SIG-M5 (cell line): Measurements from ENCODE around the gene INHBB.

Experiments used
- DNase-seq: peaks from one replicate; lab custom pipeline; 2025; lab: John Stamatoyannopoulos, UW

Gene INHBB

GRCh38 chr2:120342446-120342845 lies 3.5 kb upstream of the INHBB start:
- DNase-seq: no peak

GRCh38 chr2:120343100-120343432 lies 2.9 kb upstream of the INHBB start:
- no peak for DNase-seq

GRCh38 chr2:120343433-120344105 lies 2.4 kb upstream of the INHBB start:
- no peak for DNase-seq

DNA sequence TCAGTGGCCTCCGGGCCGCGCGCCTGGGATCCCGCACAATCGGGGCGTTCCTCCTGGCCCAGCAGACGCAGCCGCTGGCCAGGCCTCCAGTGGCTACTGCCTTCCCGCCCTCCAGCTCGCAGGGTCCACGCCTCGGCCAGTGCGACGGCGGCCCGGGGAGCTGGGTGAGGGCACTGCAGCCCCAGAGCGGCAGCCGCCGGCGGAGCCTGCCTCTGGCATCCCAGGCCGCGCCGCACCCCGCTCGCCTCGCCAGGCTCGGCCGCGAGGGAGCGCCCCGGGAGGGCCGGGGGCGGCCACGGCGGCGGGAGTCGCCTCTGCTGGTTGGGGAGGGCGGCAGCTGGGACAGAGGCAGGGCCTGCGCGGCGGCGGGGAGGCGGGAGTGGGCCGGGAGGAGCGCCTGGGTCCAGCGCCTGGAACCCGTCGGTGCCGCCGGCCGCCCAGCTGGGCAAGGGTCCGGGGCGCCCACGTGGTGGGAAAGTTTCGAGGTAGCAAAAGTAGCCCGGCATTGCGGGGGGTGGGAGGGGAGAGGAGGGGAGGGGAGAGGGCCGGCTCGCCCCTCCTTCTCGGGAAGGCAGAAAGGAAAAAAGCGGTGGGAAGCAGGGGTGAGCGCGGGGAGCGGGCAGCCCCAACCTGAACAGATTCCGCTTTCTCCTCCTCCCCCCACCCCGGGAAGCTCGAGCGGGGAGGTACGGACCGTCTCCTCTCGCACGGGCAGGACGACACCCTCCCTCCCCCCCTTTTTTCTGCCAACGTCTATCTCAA lies 1.5 kb upstream of the INHBB start:
- DNase-seq: no peak

DNA sequence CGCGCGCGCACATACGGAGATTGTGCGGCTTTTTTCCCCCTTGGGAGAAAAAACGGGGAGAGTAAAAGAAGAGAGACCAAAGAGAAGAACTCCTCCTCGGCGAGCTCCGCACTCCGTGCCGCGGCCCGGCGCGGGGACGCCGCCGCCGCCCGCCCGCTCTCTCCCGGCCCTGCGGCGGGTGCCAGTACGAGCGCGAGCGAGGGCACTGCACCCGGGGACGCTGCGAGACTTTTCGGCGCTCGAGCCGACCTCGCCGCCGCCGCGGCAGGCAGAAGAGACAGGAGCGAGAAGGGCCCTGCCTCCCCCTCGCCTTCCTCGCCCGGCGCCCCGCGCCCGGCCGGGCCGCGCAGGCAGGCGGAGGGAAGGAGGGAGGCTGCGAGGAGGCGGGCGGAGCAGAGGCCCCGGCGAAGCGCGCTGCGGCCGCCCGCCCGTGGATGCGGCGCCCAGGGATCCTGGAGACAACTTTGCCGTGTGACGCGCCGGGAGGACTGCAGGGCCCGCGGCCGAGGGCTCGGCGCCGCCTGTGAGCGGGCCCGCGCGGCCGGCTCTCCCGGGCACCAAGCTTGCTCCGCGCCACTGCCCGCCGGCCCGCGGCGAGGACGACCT lies 857 bp upstream of the INHBB start:
- DNase-seq: no peak

DNA sequence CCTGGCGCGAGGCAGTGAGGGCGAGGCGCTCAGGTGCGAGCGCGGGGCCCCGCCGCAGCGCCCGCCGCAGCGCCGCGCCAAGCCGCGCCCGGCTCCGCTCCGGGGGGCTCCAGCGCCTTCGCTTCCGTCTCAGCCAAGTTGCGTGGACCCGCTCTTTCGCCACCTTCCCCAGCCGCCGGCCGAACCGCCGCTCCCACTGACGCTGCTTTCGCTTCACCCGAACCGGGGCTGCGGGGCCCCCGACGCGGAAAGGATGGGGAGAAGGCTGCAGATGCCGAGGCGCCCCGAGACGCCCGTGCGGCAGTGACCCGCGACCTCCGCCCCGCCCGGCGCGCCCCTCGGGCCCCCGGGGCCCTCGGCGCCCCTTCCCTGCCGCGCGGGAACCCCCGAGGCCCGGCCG lies 328 bp upstream of the INHBB start:
- DNase-seq: no peak

- no peak for DNase-seq
Observed at GRCh38 chr2:120346667-120347358, 877 bp downstream of the INHBB start.

DNA sequence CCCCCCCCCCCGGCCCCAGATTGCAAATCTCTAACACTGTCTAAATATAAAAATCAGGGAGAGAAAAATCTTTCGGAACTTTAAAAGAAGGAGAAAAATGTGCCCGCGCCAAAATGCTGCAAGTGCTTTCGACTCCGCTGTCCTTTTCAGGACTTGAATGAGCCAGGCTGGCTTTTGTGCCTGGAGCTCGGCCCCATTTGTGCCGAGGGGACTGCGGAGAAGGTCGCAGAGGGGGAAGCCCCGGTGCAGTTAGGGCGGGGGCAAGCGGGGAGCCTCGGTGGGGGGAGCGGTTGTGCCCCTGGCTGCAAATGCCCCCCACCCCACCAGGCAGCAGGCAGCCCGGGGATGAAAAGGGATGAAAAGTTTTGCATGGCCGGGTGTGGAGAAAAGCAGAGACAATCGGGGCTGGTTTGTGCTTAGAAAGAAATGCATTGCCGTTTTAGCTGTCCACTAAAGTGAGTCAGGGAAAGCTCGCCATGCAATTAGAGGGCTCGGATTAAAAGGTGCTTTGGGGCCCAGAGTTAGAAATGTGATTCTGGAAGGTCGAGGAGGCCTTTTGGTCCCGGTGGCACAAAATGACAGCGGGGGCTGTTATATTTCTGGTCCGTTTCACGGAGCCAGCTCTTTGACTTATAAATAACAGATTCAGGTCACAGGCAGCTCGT lies 1.6 kb downstream of the INHBB start:
- no peak for DNase-seq

GRCh38 chr2:120348134-120348736 lies 2.3 kb downstream of the INHBB start:
- no peak for DNase-seq

GRCh38 chr2:120348737-120349439 lies 3.0 kb downstream of the INHBB start:
- DNase-seq: no peak

- DNase-seq: no peak
Observed at GRCh38 chr2:120349440-120349921, 3.5 kb downstream of the INHBB start.

DNA sequence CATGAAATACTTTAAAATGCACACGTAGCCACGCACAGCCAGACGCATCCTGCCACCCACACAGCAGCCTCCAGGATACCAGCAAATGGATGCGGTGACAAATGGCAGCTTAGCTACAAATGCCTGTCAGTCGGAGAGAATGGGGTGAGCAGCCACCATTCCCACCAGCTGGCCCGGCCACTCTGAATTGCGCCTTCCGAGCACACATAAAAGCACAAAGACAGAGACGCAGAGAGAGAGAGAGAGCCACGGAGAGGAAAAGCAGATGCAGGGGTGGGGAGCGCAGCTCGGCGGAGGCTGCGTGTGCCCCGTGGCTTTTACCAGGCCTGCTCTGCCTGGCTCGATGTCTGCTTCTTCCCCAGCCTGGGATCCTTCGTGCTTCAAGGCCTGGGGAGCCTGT lies 4.1 kb downstream of the INHBB start:
- no peak for DNase-seq

GRCh38 chr2:120350801-120351320 lies 4.9 kb downstream of the INHBB start:
- no peak for DNase-seq

DNA sequence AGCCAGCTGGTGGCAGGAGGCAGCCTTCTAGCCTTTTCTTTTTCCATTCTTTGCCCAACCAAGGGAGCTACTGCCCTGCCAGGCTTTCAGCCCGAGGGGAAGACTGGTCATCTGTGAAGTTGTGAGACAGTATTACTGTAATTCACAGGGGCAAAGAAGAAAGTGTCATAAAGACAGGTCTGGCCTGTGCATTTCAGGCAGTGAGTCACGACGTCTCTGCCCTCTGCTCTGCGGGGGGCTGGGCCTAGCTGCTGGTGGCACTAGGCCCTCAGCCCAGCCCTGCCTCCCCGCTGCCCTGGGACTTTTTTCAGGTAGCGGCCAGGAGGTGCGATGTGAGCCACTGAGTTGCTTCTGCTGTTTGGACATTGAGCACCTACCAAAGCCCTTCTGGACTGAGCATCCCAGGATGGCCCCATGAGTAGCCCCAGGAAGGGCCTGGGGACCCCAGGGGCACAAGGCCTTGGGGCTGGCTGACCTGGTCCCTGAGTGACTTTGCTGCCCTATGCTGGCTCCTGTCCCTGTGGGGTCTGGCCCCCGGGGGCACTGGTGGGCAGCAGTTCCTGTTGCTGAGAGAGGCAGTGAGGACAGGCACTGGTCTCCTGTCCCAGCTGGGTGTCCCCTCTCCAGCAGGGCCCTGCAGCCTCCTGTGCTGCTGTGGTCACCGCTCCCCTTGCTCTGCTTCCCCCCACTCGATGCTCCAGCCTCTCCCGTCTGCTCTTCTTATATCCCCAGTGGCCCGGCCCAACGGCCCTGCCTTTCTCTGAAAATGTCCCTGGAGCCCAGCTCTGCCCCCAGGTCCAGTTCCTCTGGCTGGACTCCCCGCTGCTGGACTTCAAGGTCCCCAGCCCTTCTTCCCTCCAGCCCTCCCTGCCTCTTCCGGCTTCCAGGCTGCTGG lies 7.0 kb downstream of the INHBB start:
- no peak for DNase-seq

- DNase-seq: no peak
Observed at GRCh38 chr2:120353591-120353898, 7.6 kb downstream of the INHBB start.

- DNase-seq: no peak
Observed at GRCh38 chr2:120353931-120354330, 8.0 kb downstream of the INHBB start.

DNA sequence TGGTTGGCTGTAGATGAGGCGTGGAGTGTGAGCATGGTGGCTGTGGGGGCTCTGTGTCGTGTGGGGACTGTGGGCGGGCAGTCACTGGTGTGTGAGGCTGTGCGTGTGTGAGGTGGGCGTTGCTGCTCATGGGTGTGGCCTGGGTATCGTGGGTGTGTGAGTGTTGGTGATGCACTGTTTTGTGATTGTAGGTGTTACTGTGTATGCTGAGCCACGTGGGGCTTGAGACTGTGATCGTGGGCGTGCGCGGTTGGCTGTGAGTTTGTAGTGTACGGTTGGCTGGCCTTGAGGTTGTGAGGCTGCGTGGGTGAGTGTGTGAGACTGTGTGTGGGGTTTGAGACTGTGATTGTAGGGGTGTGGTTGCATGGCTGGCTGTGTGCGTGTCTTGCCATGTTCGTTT lies 8.5 kb downstream of the INHBB start:
- DNase-seq: no peak

DNA sequence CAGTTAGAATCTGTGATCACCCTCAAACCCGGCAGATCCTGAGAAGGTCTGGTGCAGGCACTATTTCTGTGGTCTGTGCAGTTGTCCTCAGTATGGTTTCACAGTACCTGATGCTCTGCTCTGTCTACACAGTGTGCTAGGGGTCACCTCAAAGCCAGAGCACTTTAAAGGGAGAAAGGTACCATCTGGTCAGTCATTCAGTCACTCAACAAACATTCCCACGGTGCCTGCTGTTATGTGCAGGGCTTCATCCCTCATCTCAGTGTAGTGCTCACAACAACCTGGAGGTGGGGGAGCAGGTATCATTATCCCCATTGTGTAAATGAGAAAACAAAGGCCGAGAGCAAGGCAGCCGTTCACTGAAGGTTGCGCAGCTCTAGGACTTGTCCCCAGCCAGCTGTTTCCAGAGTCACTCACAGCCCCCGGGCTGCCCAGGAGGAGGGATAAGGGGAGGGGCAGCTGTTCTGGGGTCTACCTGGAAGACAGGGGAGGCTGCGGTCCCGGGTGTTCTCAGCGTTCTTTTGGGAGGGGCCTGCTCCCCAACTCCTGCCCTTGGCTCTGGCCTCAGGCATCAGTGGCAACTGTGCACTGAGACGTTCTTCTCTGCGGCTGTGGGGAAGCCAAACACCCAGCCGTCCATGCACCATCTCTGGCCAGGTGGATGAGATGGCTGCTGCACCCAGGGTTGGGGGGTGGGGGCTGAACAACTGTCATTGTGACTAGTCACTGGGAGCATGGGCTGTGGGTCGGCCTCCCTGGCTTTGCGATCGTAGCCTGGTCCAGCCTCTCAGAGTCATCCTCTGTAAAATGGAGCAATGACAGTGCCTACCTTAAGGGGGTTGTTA lies 9.2 kb downstream of the INHBB start:
- DNase-seq: no peak

DNA sequence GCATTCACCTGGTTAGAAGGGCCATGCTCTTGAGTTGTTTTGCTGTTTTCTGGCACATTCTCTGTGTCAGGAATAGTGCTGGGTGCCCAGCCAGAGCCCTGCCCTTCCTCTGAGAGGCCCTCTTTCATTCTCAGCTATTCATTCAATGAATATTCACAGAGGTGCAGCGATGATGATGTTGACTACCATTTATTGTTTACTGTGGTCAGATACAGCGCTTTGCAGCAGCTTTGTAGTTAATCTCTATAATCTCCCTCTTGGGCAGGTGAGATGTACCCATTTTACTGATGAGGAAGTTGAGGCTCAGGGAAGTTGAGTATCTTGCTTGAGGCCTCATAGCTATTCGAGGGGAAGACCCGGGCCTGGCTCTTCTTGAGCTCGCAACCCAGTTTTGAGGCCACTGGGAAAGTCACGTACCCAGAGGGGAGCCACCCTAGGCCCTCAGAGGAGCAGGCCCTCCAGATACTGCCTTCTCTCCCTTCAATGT lies 9.9 kb downstream of the INHBB start:
- no peak for DNase-seq
